OCI-LY7 (cell line): ENCODE measurements around the gene AP1S1.

Source experiments
- CTCF ChIP-seq: fragments of 200-600 bp; sonication (generic); conservative IDR thresholded peaks from 2 replicates; pipeline ENCODE4 v1.5.1; 2014; ENCODE audit warnings: mild to moderate bottlenecking, antibody characterized with exemption, low read length, moderate library complexity, mixed read lengths
- EZH2phosphoT487 ChIP-seq: fragments of 200-600 bp; sonication (generic); IDR thresholded peaks from 2 replicates; pipeline ENCODE4 v1.6.1; 2018; ENCODE audit warnings: low read depth, borderline replicate concordance, mild to moderate bottlenecking, mixed run types, antibody characterized with exemption, low read length, moderate library complexity, mixed read lengths

GRCh38 chr7:101202603-101202918, 48.3 kb downstream of the AP1S1 start:
- TF ChIP-seq CTCF, result no peak
- TF ChIP-seq EZH2phosphoT487, result no peak
